Measurements from ENCODE around the gene SART1.
A peak's percentile ranks its signal among the peaks of the same experiment; 100 is the strongest.
"Not testable (repeated sequence)": the region's sequence is repeated elsewhere in the genome, so short reads cannot be mapped to it uniquely, and the experiment has no call there.

The SART1 gene

GRCh38 chr11:66020212-66020611 is 58.7 kb downstream of the SART1 start:
- H3K4me3 ChIP-seq (ENCODE audit: low read depth, low read length): no peak overlapping the region
- ChIA-PET POLR2A (no interaction called here), CTCF (interaction anchor here (1.1 to 6.5 kb wide), 3 partner anchors 24 to 136 kb away, joined by 3 to 118 read pairs (median 4); no protein-coding TSS in a partner anchor)
- TF ChIP-seq CTCF (IDR thresholded peaks at IDR 0.05; ENCODE audit: insufficient read depth, low read length, missing control alignments): no peak
- DNase-seq (ENCODE audit: low read depth, low spot score): no peak

GRCh38 chr11:66020618-66021357 is 59.3 kb downstream of the SART1 start:
- TF ChIP-seq CTCF (IDR thresholded peaks at IDR 0.05; ENCODE audit: insufficient read depth, low read length, missing control alignments): no peak
- POLR2A ChIA-PET: interaction anchor here (1.1 kb wide), 1 partner anchor 122 kb away, joined by 4 read pairs; no protein-coding TSS in a partner anchor
- no peak overlapping the region for H3K4me3 ChIP-seq (ENCODE audit: low read depth, low read length)
- CTCF ChIA-PET: interaction anchor here (0.7 to 6.5 kb wide), 4 partner anchors 15 to 137 kb away, joined by 3 to 118 read pairs (median 3); no protein-coding TSS in a partner anchor
- DNase-seq (ENCODE audit: low read depth, low spot score): peak; percentile 34

- no peak for DNase-seq (ENCODE audit: low read depth, low spot score)
Observed at GRCh38 chr11:66022401-66023185, 61.1 kb downstream of the SART1 start.

GRCh38 chr11:66023186-66023440 is 61.6 kb downstream of the SART1 start:
- DNase-seq (ENCODE audit: low read depth, low spot score); H3K4me3 ChIP-seq (ENCODE audit: low read depth, low read length); POLR2A ChIA-PET: not testable (repeated sequence)
- CTCF ChIA-PET: interaction anchor here (0.8 to 6.5 kb wide), 25 partner anchors 8 to 252 kb away, joined by 3 to 118 read pairs (median 9); partner anchors contain the start of genes BANF1, CCDC85B, CST6 and EIF1AD

More at GRCh38 chr11:66022401-66023185, 61.1 kb downstream of the SART1 start:
- H3K4me3 ChIP-seq (ENCODE audit: low read depth, low read length): no peak overlapping the region
- TF ChIP-seq CTCF (IDR thresholded peaks at IDR 0.05; ENCODE audit: insufficient read depth, low read length, missing control alignments): peak; percentile 97
- ChIA-PET CTCF (interaction anchor here (0.6 to 6.5 kb wide), 41 partner anchors 9 to 318 kb away, joined by 3 to 118 read pairs (median 5); partner anchors contain the start of genes BANF1, CCDC85B, CST6 and EIF1AD), POLR2A (interaction anchor here (0.6 kb wide), 2 partner anchors 20 to 249 kb away, joined by 4 to 6 read pairs; partner anchors contain the start of gene BANF1)

GRCh38 chr11:66026017-66026529 is 64.5 kb downstream of the SART1 start, which contains the start of gene CATSPER1:
CATSPER1 (minus strand) TSS chr11:66026479; CDS start chr11:66026379, 100 bp downstream.
- DNase-seq (ENCODE audit: low read depth, low spot score): no peak
- TF ChIP-seq CTCF (IDR thresholded peaks at IDR 0.05; ENCODE audit: insufficient read depth, low read length, missing control alignments): no peak
- ChIA-PET CTCF (interaction anchor here (0.8 to 6.8 kb wide), 9 partner anchors 9 to 166 kb away, joined by 3 to 95 read pairs (median 4); partner anchors contain the start of genes MUS81 and SF3B2), POLR2A (no interaction called here)
- H3K4me3 ChIP-seq (ENCODE audit: low read depth, low read length): no peak within 1 kb of the TSS
